IMR-90 (cell line): ENCODE data around the gene WHRN.

Source experiments
- BHLHE40 ChIP-seq: fragments of 150-350 bp; IDR thresholded peaks from 2 replicates; pipeline ENCODE4 v1.6.1; 2016; ENCODE audit warnings: mild to moderate bottlenecking, low read depth, low read length
- CEBPB ChIP-seq: IDR thresholded peaks from 2 replicates; pipeline ENCODE4 v1.6.1; 2012; ENCODE audit warnings: low read depth, low read length, improper control_type of control experiment
- FOS ChIP-seq: fragments of 150-350 bp; IDR thresholded peaks from 2 replicates; pipeline ENCODE4 v1.6.1; 2016; ENCODE audit warnings: low read depth, low read length
- MAFK ChIP-seq: IDR thresholded peaks from 2 replicates; pipeline ENCODE4 v1.6.1; 2012; ENCODE audit warnings: low read depth, low read length, improper control_type of control experiment
- POLR2A ChIP-seq: IDR thresholded peaks from 2 replicates; pipeline ENCODE4 v1.6.1; 2012; ENCODE audit warnings: mild to moderate bottlenecking, low read depth, low read length
- RAD21 ChIP-seq: IDR thresholded peaks from 2 replicates; pipeline ENCODE4 v1.6.1; 2012; ENCODE audit warnings: low read length, improper control_type of control experiment
- RCOR1 ChIP-seq: IDR thresholded peaks from 2 replicates; pipeline ENCODE4 v1.6.1; 2012; ENCODE audit warnings: mild to moderate bottlenecking, low read length, improper control_type of control experiment; ENCODE audit not compliant: insufficient replicate concordance
- RFX5 ChIP-seq: IDR thresholded peaks from 2 replicates; pipeline ENCODE4 v1.8.0; 2012; ENCODE audit warnings: low read depth, mild to moderate bottlenecking, low read length, moderate library complexity
- SMC3 ChIP-seq: fragments of 150-350 bp; IDR thresholded peaks from 2 replicates; pipeline ENCODE4 v1.6.1; 2016; ENCODE audit warnings: low read depth, mild to moderate bottlenecking, antibody characterized with exemption, low read length, moderate library complexity
- TF ChIP-seq, protein P1 (sequence below): conservative IDR thresholded peaks from 2 replicates; pipeline ENCODE4 v1.5.1; 2012; ENCODE audit warnings: mild to moderate bottlenecking, low read depth, low read length, improper control_type of control experiment
- TF ChIP-seq, protein P2 (sequence below): fragments of 150-350 bp; IDR thresholded peaks from 2 replicates; pipeline ENCODE4 v1.6.1; 2017; ENCODE audit warnings: mild to moderate bottlenecking, antibody characterized with exemption, low read length, low read depth

DNA sequence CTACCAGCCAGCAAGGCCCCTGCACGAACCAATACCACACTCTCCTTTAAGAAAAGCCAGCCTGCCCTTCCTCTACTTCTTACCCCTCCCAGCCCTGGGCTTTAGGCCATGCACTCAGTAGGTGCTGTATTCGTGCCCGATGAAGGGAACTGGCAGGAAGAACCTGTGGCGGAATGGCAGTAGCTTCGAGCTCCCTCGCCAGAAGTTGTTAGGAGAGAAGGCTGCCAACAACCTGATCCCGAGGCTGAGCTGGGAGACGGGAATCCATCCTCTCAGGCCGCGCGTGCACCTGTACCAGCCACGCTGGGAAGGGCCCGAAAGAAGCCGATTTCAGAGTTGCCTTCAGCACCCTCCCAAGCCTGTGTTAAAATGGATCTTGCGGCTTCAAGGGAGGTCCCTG lies 72.2 kb downstream of the WHRN start:
- TF ChIP-seq, protein P1, sequence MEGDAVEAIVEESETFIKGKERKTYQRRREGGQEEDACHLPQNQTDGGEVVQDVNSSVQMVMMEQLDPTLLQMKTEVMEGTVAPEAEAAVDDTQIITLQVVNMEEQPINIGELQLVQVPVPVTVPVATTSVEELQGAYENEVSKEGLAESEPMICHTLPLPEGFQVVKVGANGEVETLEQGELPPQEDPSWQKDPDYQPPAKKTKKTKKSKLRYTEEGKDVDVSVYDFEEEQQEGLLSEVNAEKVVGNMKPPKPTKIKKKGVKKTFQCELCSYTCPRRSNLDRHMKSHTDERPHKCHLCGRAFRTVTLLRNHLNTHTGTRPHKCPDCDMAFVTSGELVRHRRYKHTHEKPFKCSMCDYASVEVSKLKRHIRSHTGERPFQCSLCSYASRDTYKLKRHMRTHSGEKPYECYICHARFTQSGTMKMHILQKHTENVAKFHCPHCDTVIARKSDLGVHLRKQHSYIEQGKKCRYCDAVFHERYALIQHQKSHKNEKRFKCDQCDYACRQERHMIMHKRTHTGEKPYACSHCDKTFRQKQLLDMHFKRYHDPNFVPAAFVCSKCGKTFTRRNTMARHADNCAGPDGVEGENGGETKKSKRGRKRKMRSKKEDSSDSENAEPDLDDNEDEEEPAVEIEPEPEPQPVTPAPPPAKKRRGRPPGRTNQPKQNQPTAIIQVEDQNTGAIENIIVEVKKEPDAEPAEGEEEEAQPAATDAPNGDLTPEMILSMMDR: no peak
- TF ChIP-seq RCOR1 (no peak), BHLHE40 (no peak), MAFK (no peak), POLR2A (no peak), SMC3 (no peak), RFX5 (no peak), CEBPB (no peak), FOS (no peak), RAD21 (no peak)
- TF ChIP-seq, protein P2, sequence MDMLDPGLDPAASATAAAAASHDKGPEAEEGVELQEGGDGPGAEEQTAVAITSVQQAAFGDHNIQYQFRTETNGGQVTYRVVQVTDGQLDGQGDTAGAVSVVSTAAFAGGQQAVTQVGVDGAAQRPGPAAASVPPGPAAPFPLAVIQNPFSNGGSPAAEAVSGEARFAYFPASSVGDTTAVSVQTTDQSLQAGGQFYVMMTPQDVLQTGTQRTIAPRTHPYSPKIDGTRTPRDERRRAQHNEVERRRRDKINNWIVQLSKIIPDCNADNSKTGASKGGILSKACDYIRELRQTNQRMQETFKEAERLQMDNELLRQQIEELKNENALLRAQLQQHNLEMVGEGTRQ: no peak
